ENCODE data around the gene WFIKKN1.
A peak's percentile ranks its signal among the peaks of the same experiment; 100 is the strongest.

The WFIKKN1 gene

GRCh38 chr16:667780-668518, 37.2 kb downstream of the WFIKKN1 start, which contains the start of gene RHOT2:
Gene RHOT2, plus strand, starts transcription at chr16:668132. Its CDS starts 68 bp downstream, at chr16:668200.
- 1% methylated on average over 78 of the region's 78 CpGs for WGBS, 2 experiments
- Histone ChIP-seq H3K27ac (ENCODE audit: insufficient read depth, low read depth, low read length, poor library complexity, severe bottlenecking) (no peak within 1 kb of the TSS), H3K4me3 (ENCODE audit: insufficient read depth, low read depth, low read length) (peak within 1 kb of the TSS; percentile 98)

GRCh38 chr16:668519-669171, 37.9 kb downstream of the WFIKKN1 start:
- H3K36me3 ChIP-seq (ENCODE audit: control insufficient read depth, insufficient read depth, low read length) = peaks cover 34% of the 10 kb centered on the region
- no peaks in the 10 kb centered on the region for H3K27me3 ChIP-seq (ENCODE audit: control insufficient read depth, insufficient read depth, low read length, poor library complexity, severe bottlenecking)
- peak overlapping the region; percentile 98 for H3K4me3 ChIP-seq (ENCODE audit: insufficient read depth, low read depth, low read length)
- H3K27ac ChIP-seq (ENCODE audit: insufficient read depth, low read depth, low read length, poor library complexity, severe bottlenecking) = no peak overlapping the region
- WGBS, 2 experiments = 16 to 17% methylated on average over 50 of the region's 50 CpGs
- peaks cover 5% of the 10 kb centered on the region for H3K4me1 ChIP-seq (ENCODE audit: control insufficient read depth, insufficient read depth, low read length)
- no peaks in the 10 kb centered on the region for H3K9me3 ChIP-seq (ENCODE audit: control insufficient read depth, low read length)

More at GRCh38 chr16:667780-668518, 37.2 kb downstream of the WFIKKN1 start, which contains the start of gene RHOT2:
- H3K27me3 ChIP-seq (ENCODE audit: control insufficient read depth, insufficient read depth, low read length, poor library complexity, severe bottlenecking) = no peaks in the 10 kb centered on the region
- no peaks in the 10 kb centered on the region for H3K9me3 ChIP-seq (ENCODE audit: control insufficient read depth, low read length)
- peaks cover 5% of the 10 kb centered on the region for H3K4me1 ChIP-seq (ENCODE audit: control insufficient read depth, insufficient read depth, low read length)
- H3K36me3 ChIP-seq (ENCODE audit: control insufficient read depth, insufficient read depth, low read length) = peaks cover 32% of the 10 kb centered on the region

- Histone ChIP-seq H3K9me3 (ENCODE audit: control insufficient read depth, low read length) (no peaks in the 10 kb centered on the region), H3K27me3 (ENCODE audit: control insufficient read depth, insufficient read depth, low read length, poor library complexity, severe bottlenecking) (no peaks in the 10 kb centered on the region), H3K36me3 (ENCODE audit: control insufficient read depth, insufficient read depth, low read length) (peaks cover 34% of the 10 kb centered on the region), H3K27ac (ENCODE audit: insufficient read depth, low read depth, low read length, poor library complexity, severe bottlenecking) (no peak overlapping the region), H3K4me1 (ENCODE audit: control insufficient read depth, insufficient read depth, low read length) (peaks cover 9% of the 10 kb centered on the region), H3K4me3 (ENCODE audit: insufficient read depth, low read depth, low read length) (no peak overlapping the region)
- 96% methylated on average over 13 of the region's 13 CpGs for WGBS, 2 experiments
Observed at GRCh38 chr16:669666-670065, 38.9 kb downstream of the WFIKKN1 start.

- 94 to 96% methylated on average over 52 of the region's 52 CpGs for WGBS, 2 experiments
- H3K27ac ChIP-seq (ENCODE audit: insufficient read depth, low read depth, low read length, poor library complexity, severe bottlenecking) = no peak overlapping the region
- no peak overlapping the region for H3K4me3 ChIP-seq (ENCODE audit: insufficient read depth, low read depth, low read length)
- H3K27me3 ChIP-seq (ENCODE audit: control insufficient read depth, insufficient read depth, low read length, poor library complexity, severe bottlenecking) = peaks cover 7% of the 10 kb centered on the region
- no peaks in the 10 kb centered on the region for H3K9me3 ChIP-seq (ENCODE audit: control insufficient read depth, low read length)
- H3K36me3 ChIP-seq (ENCODE audit: control insufficient read depth, insufficient read depth, low read length) = peaks cover 34% of the 10 kb centered on the region
- H3K4me1 ChIP-seq (ENCODE audit: control insufficient read depth, insufficient read depth, low read length) = peaks cover 13% of the 10 kb centered on the region
Observed at GRCh38 chr16:670485-671352, 39.9 kb downstream of the WFIKKN1 start.

GRCh38 chr16:671353-672131, 40.8 kb downstream of the WFIKKN1 start:
- Histone ChIP-seq H3K27me3 (ENCODE audit: control insufficient read depth, insufficient read depth, low read length, poor library complexity, severe bottlenecking) (peaks cover 12% of the 10 kb centered on the region), H3K27ac (ENCODE audit: insufficient read depth, low read depth, low read length, poor library complexity, severe bottlenecking) (no peak overlapping the region), H3K4me3 (ENCODE audit: insufficient read depth, low read depth, low read length) (no peak overlapping the region), H3K4me1 (ENCODE audit: control insufficient read depth, insufficient read depth, low read length) (peaks cover 13% of the 10 kb centered on the region), H3K9me3 (ENCODE audit: control insufficient read depth, low read length) (no peaks in the 10 kb centered on the region), H3K36me3 (ENCODE audit: control insufficient read depth, insufficient read depth, low read length) (peaks cover 34% of the 10 kb centered on the region)
- WGBS, 2 experiments = 96% methylated on average over 40 of the region's 40 CpGs

- H3K36me3 ChIP-seq (ENCODE audit: control insufficient read depth, insufficient read depth, low read length) = peaks cover 34% of the 10 kb centered on the region
- H3K9me3 ChIP-seq (ENCODE audit: control insufficient read depth, low read length) = no peaks in the 10 kb centered on the region
- H3K27ac ChIP-seq (ENCODE audit: insufficient read depth, low read depth, low read length, poor library complexity, severe bottlenecking) = no peak overlapping the region
- peaks cover 13% of the 10 kb centered on the region for H3K4me1 ChIP-seq (ENCODE audit: control insufficient read depth, insufficient read depth, low read length)
- no peak overlapping the region for H3K4me3 ChIP-seq (ENCODE audit: insufficient read depth, low read depth, low read length)
- peaks cover 12% of the 10 kb centered on the region for H3K27me3 ChIP-seq (ENCODE audit: control insufficient read depth, insufficient read depth, low read length, poor library complexity, severe bottlenecking)
- 96 to 97% methylated on average over 19 of the region's 19 CpGs for WGBS, 2 experiments
Observed at GRCh38 chr16:672371-672770, 41.6 kb downstream of the WFIKKN1 start.

- no peaks in the 10 kb centered on the region for H3K9me3 ChIP-seq (ENCODE audit: control insufficient read depth, low read length)
- H3K36me3 ChIP-seq (ENCODE audit: control insufficient read depth, insufficient read depth, low read length) = peaks cover 34% of the 10 kb centered on the region
- 94 to 96% methylated on average over 21 of the region's 21 CpGs for WGBS, 2 experiments
Observed at GRCh38 chr16:672851-673250, 42.1 kb downstream of the WFIKKN1 start.

GRCh38 chr16:673399-673991, 42.7 kb downstream of the WFIKKN1 start:
- H3K9me3 ChIP-seq (ENCODE audit: control insufficient read depth, low read length) = no peaks in the 10 kb centered on the region
- H3K4me3 ChIP-seq (ENCODE audit: insufficient read depth, low read depth, low read length) = no peak overlapping the region
- no peak overlapping the region for H3K27ac ChIP-seq (ENCODE audit: insufficient read depth, low read depth, low read length, poor library complexity, severe bottlenecking)
- H3K27me3 ChIP-seq (ENCODE audit: control insufficient read depth, insufficient read depth, low read length, poor library complexity, severe bottlenecking) = peaks cover 12% of the 10 kb centered on the region
- H3K36me3 ChIP-seq (ENCODE audit: control insufficient read depth, insufficient read depth, low read length) = peaks cover 34% of the 10 kb centered on the region
- 95% methylated on average over 18 of the region's 18 CpGs for WGBS, 2 experiments
- H3K4me1 ChIP-seq (ENCODE audit: control insufficient read depth, insufficient read depth, low read length) = peaks cover 13% of the 10 kb centered on the region

More at GRCh38 chr16:672851-673250, 42.1 kb downstream of the WFIKKN1 start:
- Histone ChIP-seq H3K27ac (ENCODE audit: insufficient read depth, low read depth, low read length, poor library complexity, severe bottlenecking) (no peak overlapping the region), H3K4me1 (ENCODE audit: control insufficient read depth, insufficient read depth, low read length) (peaks cover 13% of the 10 kb centered on the region), H3K27me3 (ENCODE audit: control insufficient read depth, insufficient read depth, low read length, poor library complexity, severe bottlenecking) (peaks cover 12% of the 10 kb centered on the region), H3K4me3 (ENCODE audit: insufficient read depth, low read depth, low read length) (no peak overlapping the region)

- 90 to 92% methylated on average over 22 of the region's 22 CpGs for WGBS, 2 experiments
- no peak overlapping the region for H3K4me3 ChIP-seq (ENCODE audit: insufficient read depth, low read depth, low read length)
- H3K9me3 ChIP-seq (ENCODE audit: control insufficient read depth, low read length) = no peaks in the 10 kb centered on the region
- no peak overlapping the region for H3K27ac ChIP-seq (ENCODE audit: insufficient read depth, low read depth, low read length, poor library complexity, severe bottlenecking)
- peaks cover 8% of the 10 kb centered on the region for H3K4me1 ChIP-seq (ENCODE audit: control insufficient read depth, insufficient read depth, low read length)
- H3K27me3 ChIP-seq (ENCODE audit: control insufficient read depth, insufficient read depth, low read length, poor library complexity, severe bottlenecking) = peaks cover 12% of the 10 kb centered on the region
- H3K36me3 ChIP-seq (ENCODE audit: control insufficient read depth, insufficient read depth, low read length) = peaks cover 34% of the 10 kb centered on the region
Observed at GRCh38 chr16:674214-674881, 43.6 kb downstream of the WFIKKN1 start.
